Activated CD4-positive, alpha-beta memory T cell treated with anti-CD3 and anti-CD28 coated beads for 36 hours (primary cell): ENCODE data around the gene RNF151. TPM values are rescaled to one million over a fixed set of nuclear protein-coding genes. Genes with fewer than 3 reads are reported as not detected.
"Not testable (repeated sequence)": the region's sequence is repeated elsewhere in the genome, so short reads cannot be mapped to it uniquely, and the experiment has no call there.

ENCODE experiments used
- CTCF ChIA-PET: fragments of 350-600 bp; sonication (Branson Sonifier 250); formaldehyde crosslinking; loops from one replicate; lab custom pipeline; 2021; ENCODE audit warnings: antibody characterized with exemption, inconsistent platforms; lab: Charles Lee
- POLR2A ChIA-PET: fragments of 350-600 bp; sonication (Branson Sonifier 250); formaldehyde crosslinking; loops from one replicate; lab custom pipeline; 2021; ENCODE audit warnings: antibody characterized with exemption; lab: Charles Lee
- DNase-seq: peaks from one replicate; pipeline ENCODE4 v3.0.0-alpha.2; 2020
- H3K27ac Mint-ChIP-seq: one replicate; pipeline ENCODE4 v1.8.0; 2021; ENCODE audit warnings: mixed read lengths
- H3K27me3 Mint-ChIP-seq: one replicate; pipeline ENCODE4 v1.8.0; 2021; ENCODE audit warnings: mixed read lengths
- H3K36me3 Mint-ChIP-seq: one replicate; pipeline ENCODE4 v1.8.0; 2021; ENCODE audit warnings: mixed read lengths
- H3K4me1 Mint-ChIP-seq: one replicate; pipeline ENCODE4 v1.8.0; 2021; ENCODE audit warnings: low read depth, mixed read lengths
- H3K4me3 Mint-ChIP-seq: one replicate; pipeline ENCODE4 v1.8.0; 2021; ENCODE audit warnings: mild to moderate bottlenecking, mixed read lengths
- H3K9me3 Mint-ChIP-seq: one replicate; pipeline ENCODE4 v1.8.0; 2021; ENCODE audit warnings: mixed read lengths
- intact Hi-C: fragments of 100-400 bp; cut with micrococcal nuclease; formaldehyde crosslinking; loops from one replicate; pipeline ENCODE4 v1.15.1; 2023
- total RNA-seq, 2 experiments: library from RNA; stranded (reverse); gene quantifications; one replicate each; pipeline ENCODE4 v1.2.3, GENCODE V29; 2021

RNF151 gene, protein sequence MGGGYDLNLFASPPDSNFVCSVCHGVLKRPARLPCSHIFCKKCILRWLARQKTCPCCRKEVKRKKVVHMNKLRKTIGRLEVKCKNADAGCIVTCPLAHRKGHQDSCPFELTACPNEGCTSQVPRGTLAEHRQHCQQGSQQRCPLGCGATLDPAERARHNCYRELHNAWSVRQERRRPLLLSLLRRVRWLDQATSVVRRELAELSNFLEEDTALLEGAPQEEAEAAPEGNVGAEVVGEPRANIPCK
- not detected for total RNA-seq

DNA sequence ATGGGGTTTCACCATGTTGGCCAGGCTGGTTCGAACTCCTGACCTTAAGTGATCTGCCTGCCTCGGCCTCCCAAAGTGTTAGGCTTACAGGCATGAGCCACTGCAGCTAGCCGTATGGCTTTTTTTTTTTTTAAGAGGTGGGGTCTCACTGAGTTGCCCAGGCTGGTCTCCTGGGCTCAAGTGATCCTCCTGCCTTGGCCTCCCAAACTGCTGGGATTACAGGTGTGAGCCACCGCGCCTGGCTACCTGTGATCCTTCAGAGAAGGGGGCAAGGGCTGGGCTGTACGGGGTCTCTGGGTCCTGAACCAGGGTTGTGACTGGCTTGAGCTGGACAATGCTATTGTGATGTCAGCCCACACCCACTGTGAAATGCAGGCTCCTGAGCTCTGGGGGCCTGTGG, at the start of gene RNF151:
RNF151 (plus strand) TSS at position 397 of the 400 bp plus-strand sequence. CDS start 26 bp downstream, outside the sequence.
- Mint-ChIP-seq H3K9me3 (no peaks in the 10 kb centered on the region), H3K4me3 (peak within 1 kb of the TSS; percentile 92), H3K4me1 (peaks cover 35% of the 10 kb centered on the region), H3K27me3 (no peaks in the 10 kb centered on the region), H3K36me3 (peaks cover 38% of the 10 kb centered on the region), H3K27ac (peak within 1 kb of the TSS; percentile 96)
- DNase-seq, result no peak
- ChIA-PET CTCF (interaction anchor here (0.6 to 1.4 kb wide), 2 partner anchors 37 to 81 kb away, joined by 3 to 6 read pairs; no protein-coding TSS in a partner anchor), POLR2A (interaction anchor here (1.1 to 2.3 kb wide), 3 partner anchors 25 to 189 kb away, joined by 3 to 25 read pairs (median 4); partner anchors contain the start of genes NUBP2, SPSB3 and TRAF7)
- intact Hi-C loops, result no loop called here

DNA sequence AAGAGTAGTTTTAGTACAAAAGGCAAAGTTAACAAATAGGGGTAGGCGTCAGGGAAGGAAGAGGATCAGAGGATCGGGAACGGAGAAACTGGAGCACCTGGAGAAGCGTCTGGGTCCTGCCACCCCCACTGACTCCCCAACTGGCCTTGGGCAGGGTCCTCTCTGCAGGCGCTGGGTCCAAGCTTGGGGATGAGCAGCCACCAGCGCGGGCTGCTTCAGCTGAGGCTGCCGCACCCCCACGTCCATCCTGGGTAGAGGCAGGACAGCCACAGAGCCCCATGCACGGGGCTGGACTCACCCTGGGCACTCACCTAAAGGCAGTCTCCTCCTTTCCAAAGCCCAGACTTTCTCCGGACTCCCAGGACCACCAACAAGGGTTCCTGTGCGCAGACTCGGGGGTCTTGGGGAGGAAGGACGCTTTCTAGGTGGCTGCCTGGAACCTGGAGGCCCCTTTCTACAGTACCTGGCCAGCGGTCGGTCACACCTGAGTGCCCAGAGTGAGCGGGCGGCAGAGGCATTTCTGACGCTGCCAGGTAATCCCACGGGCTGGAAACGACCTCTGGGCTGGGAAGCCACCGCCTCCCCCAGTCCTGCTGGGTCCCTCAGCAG, 49.5 kb upstream of the RNF151 start:
- intact Hi-C loops, result no loop called here
- ChIA-PET CTCF (interaction anchor here (0.9 kb wide), 1 partner anchor 135 kb away, joined by 3 read pairs; the partner anchor contains the start of genes NUBP2 and SPSB3), POLR2A (no interaction called here)
- H3K27me3 Mint-ChIP-seq, result peaks cover 45% of the 10 kb centered on the region
- no peak overlapping the region for H3K27ac Mint-ChIP-seq
- no peaks in the 10 kb centered on the region for H3K9me3 Mint-ChIP-seq
- no peaks in the 10 kb centered on the region for H3K4me1 Mint-ChIP-seq
- H3K4me3 Mint-ChIP-seq, result no peak overlapping the region
- DNase-seq, result no peak
- no peaks in the 10 kb centered on the region for H3K36me3 Mint-ChIP-seq

DNA sequence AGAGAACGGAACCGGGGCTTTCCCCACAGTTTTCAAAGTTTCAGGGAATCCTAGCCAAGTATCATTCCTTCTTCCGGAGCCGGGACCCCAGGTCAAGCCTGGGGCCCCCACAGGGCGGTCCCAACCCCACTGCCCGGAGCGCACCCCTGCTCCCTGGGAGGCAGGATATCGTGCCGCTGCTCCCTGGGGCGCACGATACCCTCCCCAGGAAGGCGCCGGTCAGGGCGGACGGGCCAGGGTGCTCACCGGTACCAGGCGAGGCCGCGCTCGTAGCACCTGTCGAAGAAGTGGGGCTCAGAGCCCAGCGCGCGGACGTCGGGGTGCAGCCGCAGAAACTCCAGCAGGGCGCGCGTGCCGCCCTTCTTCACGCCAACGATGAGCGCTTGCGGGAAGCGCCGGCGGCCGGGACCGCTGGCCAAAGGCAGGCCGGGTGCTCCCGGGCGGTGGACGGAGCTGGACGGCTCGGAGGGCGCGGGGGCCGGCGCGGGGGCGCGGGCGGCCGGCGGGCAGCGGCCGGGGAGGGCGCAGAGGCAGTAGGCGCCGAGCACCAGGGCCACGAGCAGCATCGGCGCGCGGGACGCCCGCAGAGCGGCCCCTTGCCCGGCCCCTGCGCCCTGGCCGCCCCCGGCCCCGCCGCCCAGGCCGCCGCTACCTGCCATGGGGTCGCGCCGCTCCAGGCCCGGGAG, 48.8 kb upstream of the RNF151 start:
- peaks cover 50% of the 10 kb centered on the region for H3K27me3 Mint-ChIP-seq
- ChIA-PET POLR2A (no interaction called here), CTCF (no interaction called here)
- intact Hi-C loops, result no loop called here
- H3K36me3 Mint-ChIP-seq, result no peaks in the 10 kb centered on the region
- DNase-seq, result no peak
- H3K27ac Mint-ChIP-seq, result no peak overlapping the region
- no peaks in the 10 kb centered on the region for H3K4me1 Mint-ChIP-seq
- no peaks in the 10 kb centered on the region for H3K9me3 Mint-ChIP-seq
- no peak overlapping the region for H3K4me3 Mint-ChIP-seq

GRCh38 chr16:1918351-1919326, 48.0 kb upstream of the RNF151 start, which contains the start of gene HS3ST6:
HS3ST6 (minus strand) TSS chr16:1918415; CDS start chr16:1918323, 92 bp downstream.
- no peak within 1 kb of the TSS for H3K27ac Mint-ChIP-seq
- no peak within 1 kb of the TSS for H3K4me3 Mint-ChIP-seq
- H3K9me3 Mint-ChIP-seq, result no peaks in the 10 kb centered on the region
- no peaks in the 10 kb centered on the region for H3K36me3 Mint-ChIP-seq
- intact Hi-C loops, result no loop called here
- POLR2A ChIA-PET, result no interaction called here
- CTCF ChIA-PET, result no interaction called here
- H3K27me3 Mint-ChIP-seq, result peaks cover 55% of the 10 kb centered on the region
- no peak for DNase-seq
- no peaks in the 10 kb centered on the region for H3K4me1 Mint-ChIP-seq

DNA sequence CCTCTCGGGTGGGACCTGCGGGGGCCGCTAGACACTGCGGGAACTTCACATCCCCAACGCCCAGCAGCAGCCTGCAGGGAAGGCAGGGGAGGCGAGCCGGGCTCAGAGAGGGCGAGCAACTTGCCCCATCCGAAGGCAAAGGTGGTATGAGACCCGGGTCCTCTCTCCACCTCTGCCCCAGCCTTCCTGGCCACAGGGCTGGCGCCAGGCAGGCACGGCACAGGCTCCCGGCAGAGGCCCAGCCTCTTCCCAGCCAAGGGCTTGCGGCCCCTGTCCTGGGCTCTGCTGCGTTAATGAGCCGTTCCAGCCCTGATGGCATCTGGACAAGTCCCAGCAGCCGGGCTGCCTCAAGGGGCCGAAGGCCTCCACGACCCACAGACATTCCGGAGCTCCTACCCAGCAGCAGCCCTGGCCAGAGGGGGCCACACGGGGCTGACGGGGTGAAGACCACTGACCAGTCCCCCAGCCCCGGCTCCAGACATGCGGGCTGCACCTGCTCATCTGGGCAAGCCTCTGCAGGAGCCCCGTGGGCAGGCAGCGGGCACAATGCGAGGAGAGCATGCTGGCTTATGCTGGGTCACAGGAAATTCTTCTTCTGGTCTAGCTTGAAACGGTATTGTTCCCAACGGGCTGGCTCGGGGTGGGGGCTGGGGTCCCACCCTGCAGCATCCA, 47.2 kb upstream of the RNF151 start:
- ChIA-PET CTCF (no interaction called here), POLR2A (no interaction called here)
- no peak for DNase-seq
- Mint-ChIP-seq H3K9me3 (no peaks in the 10 kb centered on the region), H3K36me3 (no peaks in the 10 kb centered on the region), H3K27me3 (peaks cover 54% of the 10 kb centered on the region), H3K4me3 (no peak overlapping the region), H3K4me1 (no peaks in the 10 kb centered on the region), H3K27ac (no peak overlapping the region)
- intact Hi-C loops, result no loop called here

DNA sequence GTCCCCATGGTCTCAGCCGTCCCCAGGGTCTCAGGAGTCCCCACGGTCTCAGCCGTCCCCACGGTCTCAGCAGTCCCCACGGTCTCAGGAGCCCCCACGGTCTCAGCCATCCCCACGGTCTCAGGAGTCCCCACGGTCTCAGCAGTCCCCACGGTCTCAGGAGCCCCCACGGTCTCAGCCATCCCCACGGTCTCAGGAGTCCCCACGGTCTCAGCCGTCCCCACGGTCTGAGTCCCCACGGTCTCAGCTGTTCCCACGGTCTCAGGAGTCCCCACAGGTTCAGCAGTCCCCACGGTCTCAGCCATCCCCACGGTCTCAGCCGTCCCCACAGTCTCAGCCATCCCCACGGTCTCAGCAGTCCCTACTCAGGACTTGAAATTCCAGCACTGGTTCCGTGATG, 46.5 kb upstream of the RNF151 start:
- H3K27me3 Mint-ChIP-seq, result peaks cover 51% of the 10 kb centered on the region
- H3K4me3 Mint-ChIP-seq, intact Hi-C loops, H3K27ac Mint-ChIP-seq, CTCF ChIA-PET, H3K4me1 Mint-ChIP-seq, DNase-seq, POLR2A ChIA-PET, H3K9me3 Mint-ChIP-seq, H3K36me3 Mint-ChIP-seq: not testable (repeated sequence)

GRCh38 chr16:1920727-1921171, 45.9 kb upstream of the RNF151 start:
- Mint-ChIP-seq H3K27ac (no peak overlapping the region), H3K4me3 (no peak overlapping the region), H3K27me3 (peaks cover 46% of the 10 kb centered on the region), H3K36me3 (no peaks in the 10 kb centered on the region), H3K4me1 (no peaks in the 10 kb centered on the region), H3K9me3 (no peaks in the 10 kb centered on the region)
- POLR2A ChIA-PET, result no interaction called here
- CTCF ChIA-PET, result no interaction called here
- peak; percentile 22 for DNase-seq
- intact Hi-C loops, result no loop called here

DNA sequence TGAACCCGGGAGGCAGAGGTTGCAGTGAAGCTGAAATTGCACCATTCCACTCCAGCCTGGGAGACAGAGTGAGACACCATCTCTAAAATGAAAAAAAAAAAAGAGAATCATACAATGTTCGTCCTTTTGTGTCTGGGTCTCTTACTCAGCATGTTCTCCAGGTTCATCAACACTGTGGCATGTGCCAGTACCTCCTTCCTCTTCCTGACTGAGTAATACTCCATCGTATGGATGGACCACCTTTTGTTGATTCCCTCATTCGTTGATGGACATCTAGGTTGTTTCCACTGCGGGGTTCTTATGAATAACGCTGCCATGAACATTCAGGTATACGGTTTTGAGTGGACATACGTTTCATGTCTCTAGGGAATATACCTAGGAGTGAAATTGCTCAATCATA, 44.3 kb upstream of the RNF151 start:
- CTCF ChIA-PET, result no interaction called here

DNA sequence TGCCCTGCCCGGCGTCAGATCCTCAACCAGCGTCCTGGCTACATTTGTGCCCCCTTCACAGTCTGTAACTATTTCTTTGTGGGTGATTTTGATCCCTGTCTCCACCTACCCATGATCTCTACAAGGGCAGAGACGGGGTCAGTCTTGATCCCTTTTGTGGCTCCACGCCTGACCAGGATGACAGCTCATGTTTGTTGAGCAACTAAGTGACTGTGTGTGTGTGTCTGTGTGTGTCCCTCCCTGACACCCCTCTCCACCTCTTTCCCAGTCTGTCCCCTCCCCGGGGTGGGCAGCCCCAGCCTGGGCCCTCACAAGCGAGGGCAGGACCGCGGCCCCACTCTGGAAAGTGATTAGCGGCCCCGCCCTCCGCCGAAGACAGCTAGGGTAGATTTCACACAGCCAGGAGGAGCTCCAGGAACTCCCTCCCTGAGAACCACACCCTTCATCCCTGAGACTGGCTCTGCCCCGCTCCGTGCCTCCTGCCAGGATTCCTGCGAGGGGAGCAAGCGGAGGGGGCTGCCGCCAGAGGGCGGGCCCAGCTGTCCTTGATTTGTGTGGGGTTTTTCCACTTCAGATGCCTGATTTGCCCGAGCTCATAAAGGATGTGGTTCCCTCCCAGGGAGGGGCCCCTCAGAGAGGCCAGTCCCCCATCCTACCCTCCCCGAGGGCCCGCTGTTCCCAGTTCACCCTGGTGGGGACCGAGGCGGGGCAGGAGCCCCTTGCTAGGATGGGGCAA, 43.2 kb upstream of the RNF151 start:
- Mint-ChIP-seq H3K27ac (no peak overlapping the region), H3K4me3 (no peak overlapping the region), H3K4me1 (no peaks in the 10 kb centered on the region), H3K9me3 (no peaks in the 10 kb centered on the region), H3K27me3 (peaks cover 35% of the 10 kb centered on the region), H3K36me3 (no peaks in the 10 kb centered on the region)
- intact Hi-C loops, result no loop called here
- ChIA-PET CTCF (interaction anchor here (1.0 to 1.2 kb wide), 2 partner anchors 18 to 20 kb away, joined by 3 read pairs; partner anchors contain the start of gene MSRB1), POLR2A (interaction anchor here (1.2 kb wide), 1 partner anchor 37 kb away, joined by 4 read pairs; no protein-coding TSS in a partner anchor)
- peak; percentile 30 for DNase-seq

More for the DNA sequence above, 44.3 kb upstream of the RNF151 start:
- intact Hi-C loops, result no loop called here
- Mint-ChIP-seq H3K4me3 (no peak overlapping the region), H3K36me3 (no peaks in the 10 kb centered on the region), H3K4me1 (no peaks in the 10 kb centered on the region), H3K27ac (no peak overlapping the region), H3K27me3 (peaks cover 35% of the 10 kb centered on the region), H3K9me3 (no peaks in the 10 kb centered on the region)
- no peak for DNase-seq
- POLR2A ChIA-PET, result no interaction called here

DNA sequence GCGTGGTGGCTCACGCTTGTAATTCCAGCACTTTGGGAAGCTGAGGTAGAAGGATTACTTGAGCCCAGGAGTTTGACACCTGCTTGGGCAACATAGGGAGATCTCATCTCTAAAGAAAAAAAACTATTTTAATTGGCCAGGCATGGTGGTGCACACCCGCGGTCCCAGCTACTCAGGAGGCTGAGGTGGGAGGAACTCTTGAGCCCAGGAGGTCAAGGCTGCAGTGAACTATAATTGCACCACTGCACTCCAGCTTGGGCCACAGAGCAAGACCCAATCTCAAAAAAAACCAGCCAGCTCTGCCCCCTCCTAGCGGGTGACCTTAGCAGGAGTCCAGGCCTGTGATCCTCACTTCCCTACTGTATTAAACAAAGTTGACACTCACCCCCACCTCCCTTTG, 42.6 kb upstream of the RNF151 start:
- Mint-ChIP-seq H3K27ac (no peak overlapping the region), H3K27me3 (peaks cover 30% of the 10 kb centered on the region), H3K4me1 (peaks cover under 1% of the 10 kb centered on the region), H3K4me3 (no peak overlapping the region), H3K36me3 (no peaks in the 10 kb centered on the region), H3K9me3 (no peaks in the 10 kb centered on the region)
- intact Hi-C loops, result no loop called here
- POLR2A ChIA-PET, result interaction anchor here (1.2 kb wide), 1 partner anchor 36 kb away, joined by 4 read pairs; no protein-coding TSS in a partner anchor
- DNase-seq, result no peak
- CTCF ChIA-PET, result interaction anchor here (1.0 to 1.2 kb wide), 2 partner anchors 17 to 19 kb away, joined by 3 read pairs; partner anchors contain the start of gene MSRB1
